CD14-positive monocyte (primary cell): Measurements from ENCODE around the gene CAMTA1. TPM values are rescaled to one million over a fixed set of nuclear protein-coding genes. Genes with fewer than 3 reads are reported as not detected.

ENCODE experiments used
- DNase-seq, 3 donors: peaks; one replicate each; pipeline ENCODE4 v3.0.0-alpha.2; 2011 to 2022
- H2AFZ ChIP-seq: 2 replicates; pipeline ENCODE4 v1.6.0; 2012; ENCODE audit warnings: mild to moderate bottlenecking, low read depth, low read length, inconsistent platforms; ENCODE audit not compliant: insufficient read depth, poor library complexity, severe bottlenecking
- H3K27ac ChIP-seq, 2 donors: 1 replicate in 1 of 2; 2 replicates in 1 of 2; pipeline ENCODE4 v1.5.1; 2012 to 2013; ENCODE audit warnings: low read length in 2 of 2, control low read depth in 1 of 2, inconsistent platforms in 1 of 2, low read depth in 1 of 2, mild to moderate bottlenecking in 1 of 2
- H3K27me3 ChIP-seq, 2 donors: one replicate each; pipeline versions ENCODE4 v1.6.0 to v1.6.1; 2011 to 2013; ENCODE audit warnings: low read length in 2 of 2; ENCODE audit not compliant: control insufficient read depth in 2 of 2, insufficient read depth in 2 of 2
- H3K36me3 ChIP-seq, 2 donors: replicated peaks in 1 of 2; 1 replicate in 1 of 2; 2 replicates in 1 of 2; pipeline versions ENCODE4 v1.5.1 to v1.6.1; 2012 to 2013; ENCODE audit warnings: low read length in 2 of 2, control low read depth in 1 of 2, inconsistent platforms in 1 of 2, mild to moderate bottlenecking in 1 of 2; ENCODE audit not compliant: insufficient read depth in 2 of 2, control insufficient read depth in 1 of 2
- H3K4me1 ChIP-seq, 2 donors: 1 replicate in 1 of 2; 2 replicates in 1 of 2; pipeline versions ENCODE4 v1.5.1 to v1.6.1; 2012 to 2013; ENCODE audit warnings: low read length in 2 of 2, control low read depth in 1 of 2, inconsistent platforms in 1 of 2, mild to moderate bottlenecking in 1 of 2, moderate library complexity in 1 of 2; ENCODE audit not compliant: insufficient read depth in 2 of 2, control insufficient read depth in 1 of 2
- H3K4me2 ChIP-seq: replicated peaks from 2 replicates; pipeline ENCODE3; 2012; ENCODE audit warnings: low read length, moderate library complexity, mild to moderate bottlenecking; ENCODE audit not compliant: poor library complexity, severe bottlenecking; ENCODE audit errors: extremely low read depth
- H3K4me3 ChIP-seq, 3 experiments: fragments of 200-600 bp in 1 of 3; sonication (generic) in 1 of 3; replicated peaks in 1 of 3; 1 replicate in 2 of 3; 2 replicates in 1 of 3; pipeline ENCODE4 v1.5.1; 2011 to 2013; ENCODE audit warnings: low read length in 3 of 3, mild to moderate bottlenecking in 3 of 3, control low read depth in 2 of 3, low read depth in 2 of 3, inconsistent platforms in 1 of 3, moderate library complexity in 1 of 3
- H3K79me2 ChIP-seq: 2 replicates; pipeline ENCODE4 v1.6.0; 2012; ENCODE audit warnings: mild to moderate bottlenecking, control low read depth, inconsistent platforms, low read length, moderate library complexity; ENCODE audit not compliant: insufficient read depth
- H3K9ac ChIP-seq: 2 replicates; pipeline ENCODE4 v1.6.0; 2017; ENCODE audit warnings: low read length, mild to moderate bottlenecking; ENCODE audit not compliant: insufficient read depth, poor library complexity, severe bottlenecking
- H3K9me3 ChIP-seq, 2 donors: replicated peaks in 1 of 2; 1 replicate in 1 of 2; 2 replicates in 1 of 2; pipeline versions ENCODE4 v1.5.1 to v1.6.1; 2012 to 2013; ENCODE audit warnings: low read length in 2 of 2, control low read depth in 1 of 2; ENCODE audit not compliant: control insufficient read depth in 1 of 2, insufficient read depth in 1 of 2
- H4K20me1 ChIP-seq: 2 replicates; pipeline ENCODE4 v1.6.0; 2012; ENCODE audit warnings: mild to moderate bottlenecking, low read length, control low read depth, moderate library complexity; ENCODE audit not compliant: insufficient read depth
- H3K27ac Mint-ChIP-seq, 7 donors: one replicate each; pipeline ENCODE4 v1.8.0; 2020; ENCODE audit warnings: mild to moderate bottlenecking in 7 of 7, mixed read lengths in 7 of 7, moderate library complexity in 6 of 7, inconsistent platforms in 2 of 7
- H3K27me3 Mint-ChIP-seq, 3 donors: one replicate each; pipeline ENCODE4 v1.8.0; 2021 to 2022; ENCODE audit warnings: low read depth in 3 of 3, mild to moderate bottlenecking in 3 of 3, mixed read lengths in 3 of 3, moderate library complexity in 3 of 3, inconsistent platforms in 1 of 3
- H3K36me3 Mint-ChIP-seq, 2 donors: one replicate each; pipeline ENCODE4 v1.8.0; 2020; ENCODE audit warnings: mixed read lengths in 2 of 2, inconsistent platforms in 1 of 2, mild to moderate bottlenecking in 1 of 2
- H3K4me1 Mint-ChIP-seq: one replicate; pipeline ENCODE4 v1.8.0; 2020; ENCODE audit warnings: mild to moderate bottlenecking, mixed read lengths
- H3K4me3 Mint-ChIP-seq, 2 donors: one replicate each; pipeline ENCODE4 v1.8.0; 2020; ENCODE audit warnings: mild to moderate bottlenecking in 2 of 2, mixed read lengths in 2 of 2, moderate library complexity in 1 of 2
- H3K9me3 Mint-ChIP-seq, 7 donors: one replicate each; pipeline ENCODE4 v1.8.0; 2020 to 2022; ENCODE audit warnings: mixed read lengths in 7 of 7, mild to moderate bottlenecking in 6 of 7, moderate library complexity in 6 of 7, inconsistent platforms in 2 of 7
- CTCF ChIP-seq: fragments of 200-600 bp; IDR thresholded peaks from one replicate; pipeline ENCODE4 v1.8.0; 2022; ENCODE audit warnings: antibody characterized with exemption, mild to moderate bottlenecking
- WGBS: methylation state at CpG from one replicate; pipeline ENCODE4 v1.1.5; 2013; ENCODE audit warnings: missing lambda C conversion rate; ENCODE audit not compliant: insufficient coverage; 5-methylcytosine and 5-hydroxymethylcytosine counted together
- intact Hi-C, 2 donors: fragments of 100-400 bp; cut with micrococcal nuclease; formaldehyde crosslinking; loops; one replicate each; pipeline versions ENCODE4 v1.15.0 to v1.15.1; 2023
- polyA plus RNA-seq, 3 donors: library from polyadenylated mRNA; depleted of rRNA in 1 of 3; unstranded in 2 of 3; stranded (reverse) in 1 of 3; fragments of 300-500 nt in 2 of 3; fragments of >200 nt in 1 of 3; fragmentation: Illumina TruSeq in 2 of 3; gene quantifications; 1 replicate in 2 of 3; 2 replicates in 1 of 3; pipeline ENCODE4 v1.2.3, GENCODE V29; 2012 to 2021

CAMTA1 gene
- polyA plus RNA-seq, 3 donors, result 52.0 to 89.6 (median 78.3) TPM

GRCh38 chr1:7365706-7366105 is 580.5 kb downstream of the CAMTA1 start:
- H2AFZ ChIP-seq, result no peak overlapping the region
- Mint-ChIP-seq H3K27me3 (peaks cover 0 to 5% (median 0%) of the 10 kb centered on the region in 3 donors), H3K36me3 (no peaks in the 10 kb centered on the region), H3K4me1 (no peaks in the 10 kb centered on the region), H3K9me3 (peaks cover 0 to 11% (median 1%) of the 10 kb centered on the region in 7 donors), H3K4me3 (no peak overlapping the region), H3K27ac (no peak overlapping the region)
- no peaks in the 10 kb centered on the region for H3K9me3 ChIP-seq
- no peaks in the 10 kb centered on the region for H4K20me1 ChIP-seq
- H3K36me3 ChIP-seq, result no peaks in the 10 kb centered on the region
- WGBS, result 91% methylated on average over 7 of the region's 8 CpGs
- no peaks in the 10 kb centered on the region for H3K27me3 ChIP-seq
- DNase-seq, result no peak
- no peak overlapping the region for H3K27ac ChIP-seq
- intact Hi-C loops, result no loop called here
- no peak for TF ChIP-seq CTCF
- H3K4me2 ChIP-seq, result no peak overlapping the region
- no peak overlapping the region for H3K9ac ChIP-seq
- no peaks in the 10 kb centered on the region for H3K79me2 ChIP-seq
- no peaks in the 10 kb centered on the region for H3K4me1 ChIP-seq
- H3K4me3 ChIP-seq, result no peak overlapping the region

- H3K4me3 Mint-ChIP-seq, result no peak overlapping the region
- no peaks in the 10 kb centered on the region for H4K20me1 ChIP-seq
- DNase-seq, result no peak
- TF ChIP-seq CTCF, result no peak
- H3K4me2 ChIP-seq, result no peak overlapping the region
- intact Hi-C loops, result no loop called here
- no peak overlapping the region for H2AFZ ChIP-seq
- H3K27me3 Mint-ChIP-seq, result peaks cover 0 to 5% (median 0%) of the 10 kb centered on the region in 3 donors
- no peak overlapping the region for H3K27ac Mint-ChIP-seq
- no peaks in the 10 kb centered on the region for H3K4me1 ChIP-seq
- no peaks in the 10 kb centered on the region for H3K4me1 Mint-ChIP-seq
- no peaks in the 10 kb centered on the region for H3K27me3 ChIP-seq
- WGBS, result 90% methylated on average over 6 of the region's 11 CpGs
- no peaks in the 10 kb centered on the region for H3K79me2 ChIP-seq
- H3K9ac ChIP-seq, result no peak overlapping the region
- H3K9me3 ChIP-seq, result no peaks in the 10 kb centered on the region
- no peak overlapping the region for H3K27ac ChIP-seq
- H3K9me3 Mint-ChIP-seq, result peaks cover 0 to 11% (median 0%) of the 10 kb centered on the region in 7 donors
- H3K36me3 ChIP-seq, result no peaks in the 10 kb centered on the region
- H3K36me3 Mint-ChIP-seq, result no peaks in the 10 kb centered on the region
- H3K4me3 ChIP-seq, result no peak overlapping the region
These were observed 581.2 kb downstream of the CAMTA1 start for GRCh38 chr1:7366286-7366954.
